OCI-LY3 (cell line): Measurements from ENCODE around the gene SLC17A2.
"Not testable (repeated sequence)": the region's sequence is repeated elsewhere in the genome, so short reads cannot be mapped to it uniquely, and the experiment has no call there.

Experiments used
- H2AFZ ChIP-seq: fragments of 200-600, 300-600 bp; shearing (Covaris generic); 2 replicates; pipeline ENCODE4 v1.6.0; 2014; ENCODE audit warnings: antibody characterized with exemption, low read depth, low read length
- H3K27ac ChIP-seq: fragments of 200-600, 300-600 bp; sonication (generic); 2 replicates; pipeline ENCODE4 v1.5.1; 2014; ENCODE audit warnings: mild to moderate bottlenecking, low read length, moderate library complexity, mixed read lengths
- H3K27me3 ChIP-seq: fragments of 200-600, 300-600 bp; sonication (generic); 2 replicates; pipeline ENCODE4 v1.6.1; 2014; ENCODE audit warnings: low read depth, low read length, mixed read lengths
- H3K36me3 ChIP-seq: fragments of 200-600, 300-600 bp; sonication (generic); replicated peaks from 2 replicates; pipeline ENCODE3; 2014; ENCODE audit warnings: low read depth, low read length, mixed read lengths
- H3K4me1 ChIP-seq: fragments of 300-600, 200-600 bp; sonication (generic); 2 replicates; pipeline ENCODE4 v1.6.1; 2014; ENCODE audit warnings: low read length, mixed read lengths
- H3K4me2 ChIP-seq: fragments of 200-600, 300-600 bp; sonication (generic); 2 replicates; pipeline ENCODE4 v1.6.1; 2014; ENCODE audit warnings: low read length, mixed read lengths
- H3K4me3 ChIP-seq: fragments of 300-600, 200-600 bp; sonication (generic); 2 replicates; pipeline ENCODE4 v1.5.1; 2014; ENCODE audit warnings: antibody characterized with exemption, mild to moderate bottlenecking, low read length, moderate library complexity
- H3K79me2 ChIP-seq: fragments of 300-600, 200-600 bp; shearing (Covaris generic); 2 replicates; pipeline ENCODE4 v1.6.1; 2014; ENCODE audit warnings: mild to moderate bottlenecking, low read length, mixed read lengths
- H3K9ac ChIP-seq: fragments of 300-600, 200-600 bp; shearing (Covaris generic); 2 replicates; pipeline ENCODE4 v1.6.0; 2014; ENCODE audit warnings: mild to moderate bottlenecking, low read length, moderate library complexity
- H3K9me3 ChIP-seq: fragments of 200-600, 300-600 bp; shearing (Covaris generic); 2 replicates; pipeline ENCODE4 v1.6.1; 2014; ENCODE audit warnings: low read length, mixed read lengths; ENCODE audit not compliant: insufficient read depth
- H4K20me1 ChIP-seq: fragments of 200-600, 300-600 bp; sonication (generic); 2 replicates; pipeline ENCODE4 v1.6.1; 2016; ENCODE audit warnings: low read length, mixed read lengths; ENCODE audit not compliant: insufficient read depth
- CTCF ChIP-seq: fragments of 200-600, 300-600 bp; sonication (generic); IDR thresholded peaks from 2 replicates; pipeline ENCODE4 v1.5.1; 2014; ENCODE audit warnings: antibody characterized with exemption, low read length, low read depth
- EZH2phosphoT487 ChIP-seq: fragments of 200-600 bp; shearing (Covaris generic); IDR thresholded peaks from 2 replicates; pipeline ENCODE4 v1.6.1; 2018; ENCODE audit warnings: antibody characterized with exemption, mixed run types, low read depth

Gene SLC17A2

GRCh38 chr6:25946631-25947030 is 16.1 kb upstream of the SLC17A2 start:
- no peaks in the 10 kb centered on the region for H3K79me2 ChIP-seq
- peaks cover 6% of the 10 kb centered on the region for H3K27me3 ChIP-seq
- no peak overlapping the region for H3K4me2 ChIP-seq
- H4K20me1 ChIP-seq = no peaks in the 10 kb centered on the region
- no peak overlapping the region for H3K9ac ChIP-seq
- H3K36me3 ChIP-seq = no peaks in the 10 kb centered on the region
- H3K9me3 ChIP-seq = no peaks in the 10 kb centered on the region
- H3K4me3 ChIP-seq = no peak overlapping the region
- H3K27ac ChIP-seq = no peak overlapping the region
- no peak overlapping the region for H2AFZ ChIP-seq
- peaks cover 9% of the 10 kb centered on the region for H3K4me1 ChIP-seq
- TF ChIP-seq CTCF (no peak), EZH2phosphoT487 (no peak)

- not testable (repeated sequence) for H3K9ac ChIP-seq, H2AFZ ChIP-seq, H3K4me2 ChIP-seq
Observed at GRCh38 chr6:25945738-25946137, 15.2 kb upstream of the SLC17A2 start.

GRCh38 chr6:25944688-25945574 is 14.4 kb upstream of the SLC17A2 start:
- H3K79me2 ChIP-seq = no peaks in the 10 kb centered on the region
- peaks cover 9% of the 10 kb centered on the region for H3K4me1 ChIP-seq
- H3K27me3 ChIP-seq = peaks cover 6% of the 10 kb centered on the region
- no peaks in the 10 kb centered on the region for H3K36me3 ChIP-seq
- H2AFZ ChIP-seq = no peak overlapping the region
- H3K9me3 ChIP-seq = no peaks in the 10 kb centered on the region
- no peak overlapping the region for H3K27ac ChIP-seq
- H3K4me2 ChIP-seq = peak overlapping the region; percentile 63
- H3K9ac ChIP-seq = no peak overlapping the region
- TF ChIP-seq CTCF (no peak), EZH2phosphoT487 (no peak)
- peak overlapping the region; percentile 56 for H3K4me3 ChIP-seq
- no peaks in the 10 kb centered on the region for H4K20me1 ChIP-seq

More at GRCh38 chr6:25945738-25946137, 15.2 kb upstream of the SLC17A2 start:
- not testable (repeated sequence) for H3K27ac ChIP-seq, H3K4me3 ChIP-seq, H3K4me1 ChIP-seq, H3K27me3 ChIP-seq, H3K36me3 ChIP-seq, H4K20me1 ChIP-seq, H3K9me3 ChIP-seq, H3K79me2 ChIP-seq

GRCh38 chr6:25943887-25944286 is 13.4 kb upstream of the SLC17A2 start:
- no peaks in the 10 kb centered on the region for H4K20me1 ChIP-seq
- no peak overlapping the region for H3K9ac ChIP-seq
- no peak for TF ChIP-seq CTCF
- TF ChIP-seq EZH2phosphoT487 = no peak
- no peak overlapping the region for H3K27ac ChIP-seq
- H3K36me3 ChIP-seq = no peaks in the 10 kb centered on the region
- H3K9me3 ChIP-seq = no peaks in the 10 kb centered on the region
- no peaks in the 10 kb centered on the region for H3K79me2 ChIP-seq
- no peak overlapping the region for H3K4me2 ChIP-seq
- H3K4me1 ChIP-seq = peaks cover 9% of the 10 kb centered on the region
- H3K4me3 ChIP-seq = no peak overlapping the region
- H3K27me3 ChIP-seq = peaks cover 6% of the 10 kb centered on the region
- no peak overlapping the region for H2AFZ ChIP-seq
